Mesenchymal stem cell (in vitro differentiated cells and primary cell): ENCODE data around the gene ACHE.
A peak's percentile ranks its signal among the peaks of the same experiment; 100 is the strongest.

Experiments used
- DNase-seq: peaks from one replicate; pipeline ENCODE4 v3.0.0-alpha.2; 2013
- H2AFZ ChIP-seq: one replicate; pipeline ENCODE4 v1.6.1; 2013; ENCODE audit warnings: low read depth, mild to moderate bottlenecking, control low read depth, inconsistent platforms, low read length, moderate library complexity
- H2AK5ac ChIP-seq: 2 replicates; pipeline ENCODE4 v1.6.1; 2013; ENCODE audit warnings: low read length, moderate library complexity, mild to moderate bottlenecking, inconsistent platforms; ENCODE audit not compliant: severe bottlenecking
- H2BK120ac ChIP-seq: one replicate; pipeline ENCODE4 v1.6.1; 2013; ENCODE audit warnings: low read depth, mild to moderate bottlenecking, inconsistent platforms, low read length, moderate library complexity
- H2BK12ac ChIP-seq, 2 experiments: one replicate each; pipeline ENCODE4 v1.6.1; 2013; ENCODE audit warnings: inconsistent platforms in 2 of 2, low read length in 2 of 2, mild to moderate bottlenecking in 2 of 2, moderate library complexity in 2 of 2, control low read depth in 1 of 2
- H2BK15ac ChIP-seq: one replicate; pipeline ENCODE4 v1.6.1; 2013; ENCODE audit warnings: mild to moderate bottlenecking, low read depth, inconsistent platforms; ENCODE audit not compliant: poor library complexity, severe bottlenecking
- H2BK5ac ChIP-seq: 2 replicates; pipeline ENCODE4 v1.6.1; 2013; ENCODE audit warnings: low read depth, mild to moderate bottlenecking, low read length, control low read depth, inconsistent platforms; ENCODE audit not compliant: poor library complexity, severe bottlenecking
- H3K14ac ChIP-seq, 2 experiments: one replicate each; pipeline ENCODE4 v1.6.1; 2013; ENCODE audit warnings: inconsistent platforms in 2 of 2, low read length in 2 of 2, control low read depth in 1 of 2, mild to moderate bottlenecking in 1 of 2, moderate library complexity in 1 of 2
- H3K18ac ChIP-seq, 2 experiments: one replicate each; pipeline ENCODE4 v1.6.1; 2013; ENCODE audit warnings: inconsistent platforms in 2 of 2, low read length in 2 of 2, control low read depth in 1 of 2, low read depth in 1 of 2, mild to moderate bottlenecking in 1 of 2
- H3K23ac ChIP-seq, 2 experiments: one replicate each; pipeline ENCODE4 v1.6.1; 2013; ENCODE audit warnings: inconsistent platforms in 2 of 2, low read length in 2 of 2, mild to moderate bottlenecking in 2 of 2, moderate library complexity in 2 of 2, control low read depth in 1 of 2
- H3K27ac ChIP-seq: 2 replicates; pipeline ENCODE4 v1.5.1; 2013; ENCODE audit warnings: mild to moderate bottlenecking, moderate library complexity, low read length, control low read depth, inconsistent platforms; ENCODE audit not compliant: poor library complexity, severe bottlenecking
- H3K27me3 ChIP-seq, 2 experiments: 2 replicates each; pipeline versions ENCODE4 v1.6.1 to v1.7.0; 2013; ENCODE audit warnings: low read length in 2 of 2, mild to moderate bottlenecking in 2 of 2, moderate library complexity in 2 of 2, control low read depth in 1 of 2, inconsistent platforms in 1 of 2; ENCODE audit not compliant: control insufficient read depth in 1 of 2, insufficient read depth in 1 of 2
- H3K36me3 ChIP-seq, 2 experiments: 2 replicates each; pipeline versions ENCODE4 v1.6.1 to v1.7.0; 2013; ENCODE audit warnings: low read length in 2 of 2, control low read depth in 1 of 2, inconsistent platforms in 1 of 2, low read depth in 1 of 2, mild to moderate bottlenecking in 1 of 2; ENCODE audit not compliant: insufficient read depth in 2 of 2, control insufficient read depth in 1 of 2
- H3K4ac ChIP-seq, 2 experiments: one replicate each; pipeline ENCODE4 v1.6.1; 2013; ENCODE audit warnings: inconsistent platforms in 2 of 2, low read length in 2 of 2, mild to moderate bottlenecking in 2 of 2, moderate library complexity in 2 of 2, control low read depth in 1 of 2, low read depth in 1 of 2
- H3K4me1 ChIP-seq: 2 replicates; pipeline ENCODE4 v1.6.1; 2013; ENCODE audit warnings: low read depth, low read length, control low read depth; ENCODE audit not compliant: control insufficient read depth, insufficient read depth
- H3K4me2 ChIP-seq: 2 replicates; pipeline ENCODE4 v1.6.1; 2013; ENCODE audit warnings: low read length, mild to moderate bottlenecking, inconsistent platforms; ENCODE audit not compliant: poor library complexity, severe bottlenecking
- H3K4me3 ChIP-seq, 2 experiments: 2 replicates each; pipeline versions ENCODE4 v1.5.1 to v1.7.0; 2013; ENCODE audit warnings: low read length in 2 of 2, mild to moderate bottlenecking in 2 of 2, control low read depth in 1 of 2, low read depth in 1 of 2; ENCODE audit not compliant: insufficient read depth in 1 of 2
- H3K79me1 ChIP-seq: replicated peaks from 2 replicates; pipeline ENCODE4 v1.6.1; 2013; ENCODE audit warnings: mild to moderate bottlenecking, control low read depth, low read length, inconsistent platforms; ENCODE audit not compliant: poor library complexity, severe bottlenecking
- H3K9ac ChIP-seq: 2 replicates; pipeline ENCODE4 v1.7.0; 2013; ENCODE audit warnings: mild to moderate bottlenecking, low read length, moderate library complexity
- H3K9me3 ChIP-seq: 2 replicates; pipeline ENCODE4 v1.7.0; 2013; ENCODE audit warnings: mild to moderate bottlenecking, low read length; ENCODE audit not compliant: control insufficient read depth
- H4K8ac ChIP-seq: one replicate; pipeline ENCODE4 v1.6.1; 2013; ENCODE audit warnings: inconsistent platforms, mild to moderate bottlenecking, low read length, moderate library complexity
- H4K91ac ChIP-seq: one replicate; pipeline ENCODE4 v1.6.1; 2013; ENCODE audit warnings: mild to moderate bottlenecking, low read length, inconsistent platforms
- WGBS: methylation state at CpG from one replicate; pipeline ENCODE4 v1.1.7; 2013; ENCODE audit warnings: mixed read lengths; 5-methylcytosine and 5-hydroxymethylcytosine counted together

ACHE gene

GRCh38 chr7:100890653-100891567, 4.8 kb downstream of the ACHE start:
- Histone ChIP-seq H3K4me1 (peaks cover 40% of the 10 kb centered on the region), H2BK120ac (peak overlapping the region; percentile 89), H2BK12ac (peak overlapping the region in 1 of 2 experiments; percentile 61), H3K9ac (peak overlapping the region; percentile 78), H3K36me3 (peaks cover 29 to 32% of the 10 kb centered on the region in 2 experiments), H3K9me3 (no peaks in the 10 kb centered on the region), H2BK5ac (no peak overlapping the region), H3K4me3 (peak overlapping the region; percentile 35 to 81), H3K27me3 (peaks cover 2 to 25% of the 10 kb centered on the region in 2 experiments), H2AFZ (peak overlapping the region; percentile 36), H3K23ac (peak overlapping the region in 1 of 2 experiments; percentile 23), H2AK5ac (peak overlapping the region; percentile 91), H3K27ac (peak overlapping the region; percentile 90), H4K8ac (peak overlapping the region; percentile 93), H4K91ac (peak overlapping the region; percentile 92), H2BK15ac (peak overlapping the region; percentile 87), H3K4me2 (peak overlapping the region; percentile 58), H3K79me1 (peaks cover 3% of the 10 kb centered on the region), H3K14ac (no peak overlapping the region), H3K4ac (peak overlapping the region; percentile 57 to 97), H3K18ac (peak overlapping the region; percentile 73 to 85)
- no peak for DNase-seq
- whole genome bisulfite sequencing: 54% methylated on average over 37 of the region's 43 CpGs

- H2AK5ac ChIP-seq: peak within 1 kb of the TSS; percentile 42
- H4K91ac ChIP-seq: peak within 1 kb of the TSS; percentile 95
- H3K9me3 ChIP-seq: no peaks in the 10 kb centered on the region
- H2BK120ac ChIP-seq: peak within 1 kb of the TSS; percentile 89
- H3K4me2 ChIP-seq: peak within 1 kb of the TSS; percentile 73
- peak within 1 kb of the TSS; percentile 90 for H3K27ac ChIP-seq
- peak within 1 kb of the TSS in 1 of 2 experiments; percentile 55 for H2BK12ac ChIP-seq
- peak within 1 kb of the TSS in 1 of 2 experiments; percentile 95 for H3K14ac ChIP-seq
- H2BK15ac ChIP-seq: no peak within 1 kb of the TSS
- 4% methylated on average over 43 of the region's 73 CpGs for WGBS
- peak within 1 kb of the TSS; percentile 64 for H2AFZ ChIP-seq
- peaks cover 27% of the 10 kb centered on the region for H3K4me1 ChIP-seq
- H3K36me3 ChIP-seq: peaks cover 46 to 50% of the 10 kb centered on the region in 2 experiments
- peak within 1 kb of the TSS; percentile 83 for H4K8ac ChIP-seq
- DNase-seq: no peak
- peaks cover 0 to 10% of the 10 kb centered on the region in 2 experiments for H3K27me3 ChIP-seq
- peaks cover 8% of the 10 kb centered on the region for H3K79me1 ChIP-seq
- H2BK5ac ChIP-seq: peak within 1 kb of the TSS; percentile 58
- H3K23ac ChIP-seq: peak within 1 kb of the TSS in 1 of 2 experiments; percentile 75
- peak within 1 kb of the TSS; percentile 93 for H3K9ac ChIP-seq
- H3K18ac ChIP-seq: peak within 1 kb of the TSS; percentile 93 to 98
- H3K4ac ChIP-seq: peak within 1 kb of the TSS; percentile 78 to 97
- peak within 1 kb of the TSS; percentile 72 to 87 for H3K4me3 ChIP-seq
Measured at GRCh38 chr7:100888988-100889750, 6.5 kb downstream of the ACHE start, which contains the start of gene UFSP1. Gene UFSP1, minus strand, starts transcription at chr7:100889715. Its CDS starts 444 bp downstream, at chr7:100889271.

GRCh38 chr7:100888291-100888987, 7.2 kb downstream of the ACHE start:
- H2BK12ac ChIP-seq: no peak overlapping the region
- WGBS: 83% methylated on average over 18 of the region's 18 CpGs
- H4K91ac ChIP-seq: peak overlapping the region; percentile 95
- no peaks in the 10 kb centered on the region for H3K9me3 ChIP-seq
- peaks cover 26% of the 10 kb centered on the region for H3K4me1 ChIP-seq
- H3K4me3 ChIP-seq: peak overlapping the region; percentile 72 to 87
- peaks cover 54 to 57% of the 10 kb centered on the region in 2 experiments for H3K36me3 ChIP-seq
- H3K4ac ChIP-seq: peak overlapping the region; percentile 20 to 92
- no peak overlapping the region for H2BK15ac ChIP-seq
- peaks cover 0 to 4% of the 10 kb centered on the region in 2 experiments for H3K27me3 ChIP-seq
- DNase-seq: no peak
- peak overlapping the region; percentile 93 for H3K9ac ChIP-seq
- H3K14ac ChIP-seq: peak overlapping the region in 1 of 2 experiments; percentile 95
- H3K27ac ChIP-seq: peak overlapping the region; percentile 28
- H3K23ac ChIP-seq: peak overlapping the region in 1 of 2 experiments; percentile 34
- no peak overlapping the region for H2BK5ac ChIP-seq
- H3K18ac ChIP-seq: peak overlapping the region; percentile 93 to 98
- peak overlapping the region; percentile 45 for H4K8ac ChIP-seq
- H3K4me2 ChIP-seq: peak overlapping the region; percentile 73
- no peak overlapping the region for H2AFZ ChIP-seq
- H3K79me1 ChIP-seq: peaks cover 15% of the 10 kb centered on the region
- H2AK5ac ChIP-seq: peak overlapping the region; percentile 42
- no peak overlapping the region for H2BK120ac ChIP-seq
